Left ventricle myocardium inferior (tissue), 1 donor: Measurements from ENCODE around the gene GJB4. TPM values are rescaled to one million over a fixed set of nuclear protein-coding genes. Genes with fewer than 3 reads are reported as not detected.
"Not testable (repeated sequence)": the region's sequence is repeated elsewhere in the genome, so short reads cannot be mapped to it uniquely, and the experiment has no call there.

Experiments used
- DNase-seq: peaks from one replicate; pipeline ENCODE4 v3.0.0-alpha.2; 2020
- H3K27ac ChIP-seq: fragments of 200-600 bp; replicated peaks from 2 replicates; pipeline ENCODE4 v1.8.0; 2021
- H3K27me3 ChIP-seq: fragments of 200-600 bp; 2 replicates; pipeline ENCODE4 v1.8.0; 2021; ENCODE audit warnings: low read depth
- H3K36me3 ChIP-seq: fragments of 200-600 bp; 2 replicates; pipeline ENCODE4 v1.8.0; 2021
- H3K4me1 ChIP-seq: fragments of 200-600 bp; 2 replicates; pipeline ENCODE4 v1.8.0; 2021
- H3K4me3 ChIP-seq: fragments of 200-600 bp; 2 replicates; pipeline ENCODE4 v1.8.0; 2021; ENCODE audit warnings: mild to moderate bottlenecking, moderate library complexity
- H3K9me3 ChIP-seq: fragments of 200-600 bp; replicated peaks from 2 replicates; pipeline ENCODE4 v1.8.0; 2021
- CTCF ChIP-seq: fragments of 200-600 bp; IDR thresholded peaks from 2 replicates; pipeline ENCODE4 v1.8.0; 2021; ENCODE audit warnings: antibody characterized with exemption, mild to moderate bottlenecking, borderline replicate concordance
- intact Hi-C: fragments of 100-400 bp; cut with micrococcal nuclease; formaldehyde crosslinking; loops from one replicate; pipeline ENCODE4 v1.11.0; 2022
- total RNA-seq: library from RNA; stranded (reverse); fragmentation: NEBNext Ultra II Directional; extraction: Animal tissue kit (Norgen Biotek cat#: 25700); gene quantifications from one replicate; pipeline ENCODE4 v1.2.1, GENCODE V29; 2021
- donor health status: DM: no; HTN: yes; CAD: no; lungs with severe emphysema.

GJB4 gene
- total RNA-seq, 1 donor from 2014 or later: not detected

- Histone ChIP-seq H3K36me3 (no peaks in the 10 kb centered on the region), H3K4me3 (no peak overlapping the region), H3K27me3 (peaks cover 68% of the 10 kb centered on the region), H3K27ac (no peak overlapping the region), H3K4me1 (no peaks in the 10 kb centered on the region), H3K9me3 (no peaks in the 10 kb centered on the region)
- TF ChIP-seq CTCF: no peak
- DNase-seq: no peak
- intact Hi-C loops: no loop called here
Measured at GRCh38 chr1:34730485-34730884, 29.1 kb upstream of the GJB4 start.

DNA sequence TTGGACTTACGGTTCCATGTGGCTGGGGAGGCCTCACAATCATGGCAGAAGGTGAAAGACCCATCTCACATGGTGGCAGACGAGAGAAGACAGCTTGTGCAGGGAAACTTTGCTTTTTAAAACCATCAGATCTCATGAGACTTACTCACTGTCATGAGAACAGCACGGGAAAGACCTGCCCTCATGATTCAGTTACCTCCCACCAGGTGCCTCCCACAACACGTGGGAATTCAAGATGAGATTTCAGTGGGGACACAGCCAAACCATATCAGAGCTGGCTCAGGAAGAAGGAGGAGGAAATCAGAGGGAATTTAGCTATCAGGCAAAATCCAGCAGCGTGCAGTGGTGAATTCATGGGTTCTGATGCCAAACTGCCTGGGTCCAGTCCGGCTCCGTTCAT lies 26.7 kb upstream of the GJB4 start:
- H3K27me3 ChIP-seq: peaks cover 70% of the 10 kb centered on the region
- H3K4me3 ChIP-seq, H3K36me3 ChIP-seq: not testable (repeated sequence)

DNA sequence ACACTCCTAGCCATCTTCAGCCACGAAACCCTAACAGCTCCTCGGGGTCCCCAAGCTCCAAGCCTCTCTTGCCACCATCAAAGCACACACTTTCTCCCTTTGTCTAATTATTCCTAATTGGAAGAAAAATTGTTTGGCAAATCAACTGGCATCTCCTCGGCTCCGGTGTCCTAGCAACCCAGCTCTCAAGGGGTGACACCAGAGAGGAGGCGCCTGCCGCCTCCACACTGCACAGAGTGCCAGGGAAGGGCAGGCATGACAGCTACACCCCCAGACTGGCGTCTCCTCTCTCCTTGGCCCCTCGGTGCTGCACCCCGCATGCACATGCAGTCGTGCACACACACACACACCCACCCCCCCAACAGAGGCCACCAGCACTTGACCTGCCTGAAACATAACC lies 22.8 kb upstream of the GJB4 start:
- Histone ChIP-seq H3K9me3 (no peaks in the 10 kb centered on the region), H3K27ac (no peak overlapping the region), H3K4me1 (no peaks in the 10 kb centered on the region), H3K36me3 (no peaks in the 10 kb centered on the region), H3K4me3 (no peak overlapping the region), H3K27me3 (peaks cover 78% of the 10 kb centered on the region)
- TF ChIP-seq CTCF: no peak
- intact Hi-C loops: no loop called here
- DNase-seq: no peak

More for the DNA sequence above, 26.7 kb upstream of the GJB4 start:
- intact Hi-C loops, H3K9me3 ChIP-seq, DNase-seq, H3K4me1 ChIP-seq, H3K27ac ChIP-seq: not testable (repeated sequence)

- H3K36me3 ChIP-seq, H3K27ac ChIP-seq, H3K4me3 ChIP-seq, DNase-seq, H3K9me3 ChIP-seq, intact Hi-C loops, H3K4me1 ChIP-seq: not testable (repeated sequence)
- peaks cover 83% of the 10 kb centered on the region for H3K27me3 ChIP-seq
Measured at GRCh38 chr1:34737236-34737635, 22.3 kb upstream of the GJB4 start.

- no peaks in the 10 kb centered on the region for H3K4me1 ChIP-seq
- no peak overlapping the region for H3K4me3 ChIP-seq
- H3K36me3 ChIP-seq: no peaks in the 10 kb centered on the region
- no peaks in the 10 kb centered on the region for H3K9me3 ChIP-seq
- H3K27me3 ChIP-seq: peaks cover 83% of the 10 kb centered on the region
- H3K27ac ChIP-seq: no peak overlapping the region
- no peak for TF ChIP-seq CTCF
- DNase-seq: no peak
- intact Hi-C loops: no loop called here
Measured at GRCh38 chr1:34739613-34740012, 19.9 kb upstream of the GJB4 start.

DNA sequence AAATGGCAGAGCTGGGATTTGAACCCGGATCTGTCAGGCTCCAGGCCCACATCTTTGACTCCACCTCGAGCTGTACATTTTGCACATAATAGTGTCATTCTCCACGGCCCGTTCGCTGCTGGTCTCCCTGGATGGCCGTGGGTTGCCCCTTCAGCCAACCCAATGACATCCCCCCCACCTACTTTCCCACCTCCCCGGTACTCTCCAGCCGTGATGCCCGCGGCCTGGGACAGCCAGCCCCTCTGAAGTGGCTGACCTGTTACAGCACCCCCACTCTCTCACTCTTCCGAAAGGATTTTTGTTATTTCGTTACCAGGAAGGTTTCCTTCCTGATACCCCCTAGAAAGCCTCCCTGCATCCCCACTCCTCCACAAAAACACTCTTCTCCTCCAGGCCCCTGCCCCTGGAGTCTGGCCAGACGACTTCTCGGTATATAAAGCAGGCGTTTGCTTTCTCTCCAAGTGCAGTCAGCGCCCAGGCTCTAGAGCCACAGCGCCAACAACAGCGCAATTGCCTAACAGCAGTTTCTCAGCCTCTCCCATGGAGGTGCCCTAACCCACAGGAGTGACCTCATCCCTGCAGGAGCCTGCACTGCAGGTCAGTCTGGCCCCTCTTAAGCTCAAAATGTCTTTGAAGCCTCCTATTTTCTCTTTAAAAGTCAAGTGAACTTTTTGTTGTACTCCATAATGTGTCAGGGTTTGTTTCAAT lies 19.2 kb upstream of the GJB4 start:
- H3K27me3 ChIP-seq: peaks cover 83% of the 10 kb centered on the region
- DNase-seq: no peak
- TF ChIP-seq CTCF: no peak
- H3K4me3 ChIP-seq: no peak overlapping the region
- H3K36me3 ChIP-seq: no peaks in the 10 kb centered on the region
- H3K27ac ChIP-seq: no peak overlapping the region
- no peaks in the 10 kb centered on the region for H3K9me3 ChIP-seq
- no peaks in the 10 kb centered on the region for H3K4me1 ChIP-seq
- intact Hi-C loops: no loop called here
